Neural crest cell (in vitro differentiated cells): ENCODE data around the gene DOCK9. TPM values are rescaled to one million over a fixed set of nuclear protein-coding genes. Genes with fewer than 3 reads are reported as not detected.

Source experiments
- DNase-seq: peaks from one replicate; pipeline ENCODE4 v3.0.0; 2021; ENCODE audit warnings: low read depth, mixed read lengths, low spot score
- H3K27ac Mint-ChIP-seq: one replicate; pipeline ENCODE4 v1.8.0; 2021; ENCODE audit warnings: mild to moderate bottlenecking, mixed read lengths; ENCODE audit not compliant: unreplicated experiment
- H3K27me3 Mint-ChIP-seq: 2 replicates; pipeline ENCODE4 v1.8.0; 2021; ENCODE audit warnings: low read depth, mild to moderate bottlenecking, mixed read lengths
- H3K36me3 Mint-ChIP-seq: 2 replicates; pipeline ENCODE4 v1.8.0; 2021; ENCODE audit warnings: low read depth, mild to moderate bottlenecking, mixed read lengths
- H3K4me1 Mint-ChIP-seq: 2 replicates; pipeline ENCODE4 v1.8.0; 2021; ENCODE audit warnings: mixed read lengths
- H3K4me3 Mint-ChIP-seq: one replicate; pipeline ENCODE4 v1.8.0; 2021; ENCODE audit warnings: mild to moderate bottlenecking, mixed read lengths
- H3K9me3 Mint-ChIP-seq: 2 replicates; pipeline ENCODE4 v1.8.0; 2021; ENCODE audit warnings: mixed read lengths
- CTCF ChIP-seq: fragments of 200-600 bp; sonication (generic); conservative IDR thresholded peaks from 2 replicates; pipeline ENCODE4 v1.5.0; 2021; ENCODE audit warnings: antibody characterized with exemption, mild to moderate bottlenecking
- total RNA-seq: library from RNA; stranded (reverse); gene quantifications from 2 replicates; pipeline ENCODE4 v1.2.1, GENCODE V29; 2021

DOCK9 gene
- total RNA-seq, 1 donor from 2014 or later = 6.9 TPM

DNA sequence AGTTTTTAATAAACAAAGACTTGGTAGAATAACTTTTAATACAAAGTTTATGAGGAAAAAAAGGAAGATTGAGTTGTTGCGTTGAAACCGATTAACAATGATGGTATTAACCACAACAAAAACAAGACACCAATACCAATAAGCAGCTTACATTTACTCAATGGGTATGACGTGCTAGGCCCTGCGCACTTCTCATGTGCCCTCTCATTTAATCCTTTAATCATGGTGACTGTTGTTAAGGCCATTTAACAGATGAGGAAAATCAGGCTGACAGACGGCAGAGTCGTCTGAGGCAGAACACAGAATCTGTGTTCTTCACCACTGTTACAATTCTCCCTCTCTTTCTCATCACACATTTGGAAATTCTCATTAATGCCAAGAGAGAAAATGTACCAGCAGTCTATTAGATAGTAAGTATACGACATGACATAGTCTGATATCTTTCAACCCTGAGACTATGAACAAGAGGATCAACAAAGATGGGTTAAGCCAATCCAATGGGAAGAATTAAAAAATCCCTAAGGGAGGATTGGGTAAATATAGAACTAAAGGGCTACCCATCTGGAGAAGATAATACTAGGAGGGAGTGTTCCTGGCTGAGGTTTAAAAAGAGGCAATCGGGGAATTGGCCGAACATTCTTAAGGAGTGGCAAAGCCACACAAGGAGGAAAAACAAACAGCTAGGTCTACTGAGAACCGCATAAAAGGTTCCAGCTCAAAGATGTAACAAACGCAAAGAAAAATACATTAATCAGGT, 54.0 kb downstream of the DOCK9 start:
- Mint-ChIP-seq H3K4me3 (no peak overlapping the region), H3K4me1 (no peaks in the 10 kb centered on the region)
- DNase-seq = no peak

GRCh38 chr13:98922306-98922705, 55.6 kb downstream of the DOCK9 start:
- H3K9me3 Mint-ChIP-seq = no peaks in the 10 kb centered on the region
- no peak for TF ChIP-seq CTCF
- no peak overlapping the region for H3K4me3 Mint-ChIP-seq
- H3K27ac Mint-ChIP-seq = no peak overlapping the region
- no peaks in the 10 kb centered on the region for H3K4me1 Mint-ChIP-seq
- no peaks in the 10 kb centered on the region for H3K27me3 Mint-ChIP-seq
- no peaks in the 10 kb centered on the region for H3K36me3 Mint-ChIP-seq
- DNase-seq = no peak

More for the DNA sequence above, 54.0 kb downstream of the DOCK9 start:
- H3K27ac Mint-ChIP-seq = no peak overlapping the region
- H3K36me3 Mint-ChIP-seq = no peaks in the 10 kb centered on the region
- no peaks in the 10 kb centered on the region for H3K9me3 Mint-ChIP-seq
- no peaks in the 10 kb centered on the region for H3K27me3 Mint-ChIP-seq
- no peak for TF ChIP-seq CTCF

- Mint-ChIP-seq H3K9me3 (no peaks in the 10 kb centered on the region), H3K27me3 (no peaks in the 10 kb centered on the region), H3K4me3 (no peak overlapping the region), H3K4me1 (no peaks in the 10 kb centered on the region), H3K27ac (no peak overlapping the region), H3K36me3 (no peaks in the 10 kb centered on the region)
- no peak for DNase-seq
- TF ChIP-seq CTCF = no peak
Observed at GRCh38 chr13:98921786-98922185, 56.1 kb downstream of the DOCK9 start.

- Mint-ChIP-seq H3K27ac (no peak overlapping the region), H3K4me1 (no peaks in the 10 kb centered on the region), H3K4me3 (no peak overlapping the region), H3K9me3 (no peaks in the 10 kb centered on the region), H3K27me3 (no peaks in the 10 kb centered on the region), H3K36me3 (no peaks in the 10 kb centered on the region)
- DNase-seq = no peak
- TF ChIP-seq CTCF = no peak
Observed at GRCh38 chr13:98921015-98921580, 56.8 kb downstream of the DOCK9 start.

- Mint-ChIP-seq H3K4me3 (no peak overlapping the region), H3K27ac (no peak overlapping the region), H3K9me3 (no peaks in the 10 kb centered on the region), H3K36me3 (no peaks in the 10 kb centered on the region), H3K27me3 (no peaks in the 10 kb centered on the region), H3K4me1 (no peaks in the 10 kb centered on the region)
- DNase-seq = no peak
- TF ChIP-seq CTCF = no peak
Observed at GRCh38 chr13:98919566-98919965, 58.3 kb downstream of the DOCK9 start.
